Stimulated activated CD8-positive, alpha-beta memory T cell treated with anti-CD3 and anti-CD28 coated beads, Interleukin-7, amount 100 ng/mL, for 48 hours (primary cell): ENCODE results near the gene MKLN1.

Experiments
- DNase-seq, 2 donors: peaks; one replicate each; pipeline ENCODE4 v3.0.0-alpha.2; 2020; ENCODE audit warnings: low read depth in 1 of 2; ENCODE audit errors: extremely low read depth in 1 of 2

MKLN1 gene

GRCh38 chr7:131538071-131538812, 210.6 kb downstream of the MKLN1 start:
- DNase-seq, result no peak

GRCh38 chr7:131538813-131539179, 211.1 kb downstream of the MKLN1 start:
- DNase-seq, result no peak

GRCh38 chr7:131540491-131541162, 213.0 kb downstream of the MKLN1 start:
- no peak for DNase-seq

- DNase-seq, result no peak
Measured at GRCh38 chr7:131543298-131543697, 215.6 kb downstream of the MKLN1 start.

- no peak for DNase-seq
Measured at GRCh38 chr7:131544021-131544420, 216.3 kb downstream of the MKLN1 start.

- no peak for DNase-seq
Measured at GRCh38 chr7:131544449-131545301, 217.0 kb downstream of the MKLN1 start.

- no peak for DNase-seq
Measured at GRCh38 chr7:131546126-131546525, 218.4 kb downstream of the MKLN1 start.
